GM10248 (cell line): ENCODE results near the gene MEP1A.
"Not testable (repeated sequence)": the region's sequence is repeated elsewhere in the genome, so short reads cannot be mapped to it uniquely, and the experiment has no call there.

Experiments used
- CTCF ChIA-PET: fragments of 300-600 bp; sonication (Branson Sonifier 250); formaldehyde crosslinking; extraction: SDS; loops from one replicate; lab custom pipeline; 2021; ENCODE audit warnings: antibody characterized with exemption; lab: Yijun Ruan, JAX
- POLR2A ChIA-PET: fragments of 350-650 bp; sonication (Branson Sonifier 250); formaldehyde crosslinking; extraction: SDS; loops from one replicate; lab custom pipeline; 2020; ENCODE audit warnings: antibody characterized with exemption; lab: Yijun Ruan, JAX
- DNase-seq: peaks from one replicate; pipeline ENCODE4 v3.0.0; 2012; ENCODE audit errors: extremely low spot score
- CTCF ChIP-seq: IDR thresholded peaks from 2 replicates; pipeline ENCODE4 v1.5.1; 2012; ENCODE audit warnings: mild to moderate bottlenecking, low read depth; ENCODE audit errors: extremely low read depth, missing control alignments, control extremely low read depth

Gene MEP1A

DNA sequence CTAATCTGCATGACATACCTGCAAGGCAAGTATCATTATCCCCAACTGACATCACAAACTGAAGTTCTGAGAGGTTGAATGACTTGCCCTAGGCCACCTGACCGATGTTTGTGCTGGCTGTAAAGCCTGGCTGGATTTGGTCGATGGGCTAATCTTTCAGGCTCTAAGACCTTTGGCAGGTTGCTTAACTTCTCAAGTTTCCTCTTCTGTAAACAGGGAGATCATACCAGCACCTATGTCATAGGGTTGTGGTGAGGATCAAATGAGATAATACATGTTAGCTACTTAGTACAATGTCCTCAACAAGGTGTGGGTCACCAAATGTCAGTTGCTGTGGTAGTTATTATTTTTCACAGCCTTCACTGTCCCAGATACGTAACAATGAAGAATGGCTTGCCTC is 32.3 kb upstream of the MEP1A start:
- ChIA-PET CTCF (no interaction called here), POLR2A (no interaction called here)
- no peak for DNase-seq
- TF ChIP-seq CTCF = no peak

- DNase-seq = no peak
- no peak for TF ChIP-seq CTCF
- POLR2A ChIA-PET = no interaction called here
- CTCF ChIA-PET = interaction anchor here (1.0 kb wide), 2 partner anchors 8 to 23 kb away, joined by 3 read pairs; no protein-coding TSS in a partner anchor
Observed at GRCh38 chr6:46763466-46763865, 29.7 kb upstream of the MEP1A start.

DNA sequence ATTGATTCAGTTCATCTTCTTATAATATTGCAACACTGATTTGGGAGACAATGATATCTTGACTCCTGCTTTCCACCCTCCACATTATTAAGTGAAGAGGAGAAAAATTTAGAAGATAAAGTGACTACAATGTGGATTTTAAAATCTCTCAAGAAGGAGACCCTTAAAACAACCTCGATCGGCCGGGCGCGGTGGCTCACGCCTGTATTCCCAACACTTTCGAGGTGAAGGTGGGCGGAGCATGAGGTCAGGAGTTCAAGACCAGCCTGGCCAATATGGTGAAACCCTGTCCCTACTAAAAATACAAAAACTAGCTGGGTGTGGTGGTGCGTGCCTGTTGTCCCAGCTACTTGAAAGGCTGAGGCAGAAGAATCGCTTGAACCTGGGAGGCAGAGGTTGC is 28.9 kb upstream of the MEP1A start:
- not testable (repeated sequence) for DNase-seq

DNA sequence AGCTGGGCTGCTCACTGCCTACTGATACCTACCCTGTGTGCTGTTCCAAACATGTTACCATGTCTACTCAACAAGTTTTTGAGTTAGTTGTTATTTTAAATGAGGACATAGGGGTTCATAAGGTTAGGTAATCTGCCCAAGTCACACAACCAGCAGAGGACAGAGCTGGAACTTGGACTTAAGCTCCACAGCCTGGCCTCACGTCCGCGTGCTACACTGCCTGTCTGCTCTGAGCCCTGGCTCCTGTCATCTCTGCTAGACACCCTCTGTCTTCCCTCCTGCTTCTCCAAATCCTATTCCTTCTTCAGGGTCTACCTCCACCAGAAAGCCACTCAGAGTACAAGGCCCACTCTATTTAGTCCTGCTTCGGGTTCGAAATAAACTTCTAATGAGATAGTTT is 28.2 kb upstream of the MEP1A start:
- ChIA-PET POLR2A (no interaction called here), CTCF (no interaction called here)
- DNase-seq = no peak
- no peak for TF ChIP-seq CTCF

More for the DNA sequence above, 28.9 kb upstream of the MEP1A start:
- POLR2A ChIA-PET, CTCF ChIA-PET: not testable (repeated sequence)

GRCh38 chr6:46772016-46772415 is 21.2 kb upstream of the MEP1A start:
- POLR2A ChIA-PET = no interaction called here
- DNase-seq = no peak
- no peak for TF ChIP-seq CTCF
- CTCF ChIA-PET = interaction anchor here (0.9 to 1.4 kb wide), 3 partner anchors 9 to 365 kb away, joined by 3 to 4 read pairs (median 3); no protein-coding TSS in a partner anchor

DNA sequence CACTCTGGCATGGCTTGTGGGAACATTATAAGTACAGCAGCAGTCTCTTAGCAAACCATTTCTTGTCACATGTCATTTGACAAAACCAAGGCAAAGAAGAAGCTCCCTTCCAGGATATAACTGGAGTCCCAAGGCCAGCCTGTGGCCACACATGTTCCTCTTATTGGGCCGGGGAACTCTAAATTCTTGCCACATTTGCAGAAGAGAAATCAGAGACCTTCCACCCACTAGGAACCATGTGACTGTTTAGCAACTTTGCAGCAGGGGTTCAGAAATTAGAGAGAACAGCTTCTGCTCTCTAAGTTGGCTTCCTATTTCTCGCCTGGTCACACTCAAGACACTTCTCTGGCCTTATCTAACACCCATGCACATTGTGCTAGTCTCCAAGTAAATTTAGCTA is 20.4 kb upstream of the MEP1A start:
- TF ChIP-seq CTCF = no peak
- CTCF ChIA-PET = interaction anchor here (1.1 to 1.4 kb wide), 2 partner anchors 9 to 366 kb away, joined by 3 to 4 read pairs; no protein-coding TSS in a partner anchor
- POLR2A ChIA-PET = no interaction called here
- DNase-seq = peak; percentile 13

- ChIA-PET CTCF (interaction anchor here (1.1 kb wide), 1 partner anchor 366 kb away, joined by 4 read pairs; no protein-coding TSS in a partner anchor), POLR2A (no interaction called here)
- no peak for DNase-seq
- TF ChIP-seq CTCF = no peak
Observed at GRCh38 chr6:46773201-46773855, 19.9 kb upstream of the MEP1A start.

- DNase-seq, POLR2A ChIA-PET, CTCF ChIA-PET: not testable (repeated sequence)
Observed at GRCh38 chr6:46774736-46775135, 18.5 kb upstream of the MEP1A start.
